ENCODE results near the gene IL1R1. TPM values are rescaled to one million over a fixed set of nuclear protein-coding genes. Genes with fewer than 3 reads are reported as not detected.

The IL1R1 gene
- total and polyA plus RNA-seq, 10 of the 15 experiments (the other 5 are each of a cell fraction or from before 2014, with no cell fraction given): 0.17 to 13.2 (median 0.53) TPM

GRCh38 chr2:102098756-102099155 lies 43.8 kb upstream of the IL1R1 start:
- Histone ChIP-seq H3K79me2 (ENCODE audit: control insufficient read depth, insufficient read depth, low read length) (no peaks in the 10 kb centered on the region), H3K4me2 (ENCODE audit: control insufficient read depth, insufficient read depth) (no peak overlapping the region), H3K27ac (ENCODE audit: control insufficient read depth, insufficient read depth) (no peak overlapping the region), H3K4me1 (ENCODE audit: control insufficient read depth, insufficient read depth, low read length) (no peaks in the 10 kb centered on the region), H3K27me3 (replicated peaks in 1 of 2; ENCODE audit: control insufficient read depth in 2 of 2, insufficient read depth in 2 of 2, low read length in 1 of 2) (no peaks in the 10 kb centered on the region), H3K4me3 (no peak overlapping the region), H4K20me1 (ENCODE audit: control insufficient read depth, insufficient read depth) (no peaks in the 10 kb centered on the region), H3K9me3 (replicated peaks; ENCODE audit: control insufficient read depth, insufficient read depth, low read length) (no peaks in the 10 kb centered on the region; the same call in 1 of the 3 replicates), H2AFZ (ENCODE audit: control insufficient read depth, low read depth, low read length) (no peak overlapping the region), H3K36me3 (ENCODE audit: control insufficient read depth in 2 of 2, insufficient read depth in 2 of 2, low read length in 1 of 2) (no peaks in the 10 kb centered on the region), H3K9ac (ENCODE audit: control insufficient read depth, insufficient read depth, low read length) (no peak overlapping the region)
- ATAC-seq: no peak
- CTCF ChIA-PET: interaction anchor here (1.1 kb wide), 1 partner anchor 142 kb away, joined by 3 read pairs; no protein-coding TSS in a partner anchor
- FAIRE-seq: no peak
- SMC1A ChIA-PET (ENCODE audit: uncharacterized antibody, unreplicated experiment): interaction anchor here (1.4 kb wide), 2 partner anchors 9 to 10 kb away, joined by 3 to 4 read pairs; no protein-coding TSS in a partner anchor
- DNase-seq (ENCODE audit: low read depth, low spot score): no peak
- intact Hi-C loops (cut with micrococcal nuclease; ENCODE audit: unreplicated experiment) (no loop called here), in situ Hi-C loops (cut with MboI) (no loop called here)
- RAD21 ChIA-PET (ENCODE audit: unreplicated experiment): no interaction called here
- TF ChIP-seq SMARCA5 (IDR thresholded peaks at IDR 0.05): no peak
- TF ChIP-seq KLF5 (IDR thresholded peaks at IDR 0.05; ENCODE audit: partially characterized antibody): no peak
- no peak for TF ChIP-seq USF2 (IDR thresholded peaks at IDR 0.05; ENCODE audit: borderline replicate concordance, low read depth, low read length)
- no peak for TF ChIP-seq FOXM1 (IDR thresholded peaks at IDR 0.05; ENCODE audit: low read depth, low read length)
- no peak for TF ChIP-seq CTCF (IDR thresholded peaks at IDR 0.05 in 2 of 3, conservative IDR thresholded peaks at IDR 0.05 in 1 of 3; ENCODE audit: control insufficient read depth in 2 of 3, extremely low read depth in 1 of 3, insufficient read depth in 1 of 3, low read depth in 3 of 3, low read length in 3 of 3)
- no peak for TF ChIP-seq HDAC6 (IDR thresholded peaks at IDR 0.05; ENCODE audit: unreplicated experiment)
- TF ChIP-seq POLR2AphosphoS2 (IDR thresholded peaks at IDR 0.05; ENCODE audit: low read depth, low read length): no peak
- TF ChIP-seq ELK1 (IDR thresholded peaks at IDR 0.05; ENCODE audit: low read depth, low read length): no peak
- TF ChIP-seq CREM (IDR thresholded peaks at IDR 0.05; ENCODE audit: low read depth): no peak
- TF ChIP-seq TCF7 (IDR thresholded peaks at IDR 0.05; ENCODE audit: borderline replicate concordance): no peak
- 46% methylated on average over 4 of the region's 4 CpGs for WGBS (ENCODE audit: insufficient coverage, insufficient replicate concordance, low lambda C conversion rate, missing lambda C conversion rate)
- POLR2A ChIA-PET: no interaction called here
- BruUV-seq (replicated peaks): no TSS peak
